Measurements from ENCODE around the gene IL12RB1.

IL12RB1 gene

DNA sequence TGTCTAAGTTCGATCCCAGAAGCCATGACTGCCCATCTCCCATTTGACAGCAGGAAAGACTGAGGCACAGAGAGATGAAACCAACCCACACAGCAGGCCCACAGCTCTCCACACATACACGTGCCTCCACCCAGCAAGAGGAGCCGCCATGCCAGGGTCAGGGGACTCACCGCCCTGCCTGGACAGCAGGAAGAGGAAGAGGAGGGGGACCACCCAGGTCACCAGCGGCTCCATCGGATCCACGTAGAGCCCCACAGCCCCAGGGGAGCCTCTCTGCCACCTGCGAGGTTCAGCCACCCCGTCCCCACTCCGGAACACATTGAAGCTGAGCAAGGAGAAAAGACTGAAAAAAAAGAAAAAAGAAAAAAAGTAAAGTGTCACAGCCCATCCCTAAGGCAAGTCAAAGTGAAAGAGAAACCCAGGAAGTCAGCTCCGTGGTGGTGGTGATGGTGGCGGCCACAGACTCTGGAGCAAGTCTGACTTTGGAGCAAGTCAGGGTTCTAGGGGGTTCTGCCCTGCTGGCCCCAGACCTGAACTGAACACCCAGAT is at the start of gene IL12RB1:
Gene IL12RB1, minus strand, starts transcription at position 345 of the 549 bp plus-strand sequence. Its CDS starts 111 bp downstream, at position 234.
- no peak for DNase-seq (ENCODE audit: low read depth, low spot score)

GRCh38 chr19:18135712-18136584 is 49.2 kb upstream of the IL12RB1 start:
- DNase-seq (ENCODE audit: low read depth, low spot score), result no peak

GRCh38 chr19:18131841-18132596 is 45.3 kb upstream of the IL12RB1 start:
- peak; percentile 33 for DNase-seq (ENCODE audit: low read depth, low spot score)

GRCh38 chr19:18130523-18131242 is 43.9 kb upstream of the IL12RB1 start:
- no peak for DNase-seq (ENCODE audit: low read depth, low spot score)

- no peak for DNase-seq (ENCODE audit: low read depth, low spot score)
Measured at GRCh38 chr19:18128805-18129204, 42.1 kb upstream of the IL12RB1 start.

- no peak for DNase-seq (ENCODE audit: low read depth, low spot score)
Measured at GRCh38 chr19:18128044-18128443, 41.3 kb upstream of the IL12RB1 start.

GRCh38 chr19:18126097-18126496 is 39.4 kb upstream of the IL12RB1 start:
- DNase-seq (ENCODE audit: low read depth, low spot score), result no peak

- no peak for DNase-seq (ENCODE audit: low read depth, low spot score)
Measured at GRCh38 chr19:18123819-18124218, 37.1 kb upstream of the IL12RB1 start.

GRCh38 chr19:18122860-18123795 is 36.4 kb upstream of the IL12RB1 start:
- DNase-seq (ENCODE audit: low read depth, low spot score), result no peak

GRCh38 chr19:18122424-18122823 is 35.7 kb upstream of the IL12RB1 start:
- no peak for DNase-seq (ENCODE audit: low read depth, low spot score)

DNA sequence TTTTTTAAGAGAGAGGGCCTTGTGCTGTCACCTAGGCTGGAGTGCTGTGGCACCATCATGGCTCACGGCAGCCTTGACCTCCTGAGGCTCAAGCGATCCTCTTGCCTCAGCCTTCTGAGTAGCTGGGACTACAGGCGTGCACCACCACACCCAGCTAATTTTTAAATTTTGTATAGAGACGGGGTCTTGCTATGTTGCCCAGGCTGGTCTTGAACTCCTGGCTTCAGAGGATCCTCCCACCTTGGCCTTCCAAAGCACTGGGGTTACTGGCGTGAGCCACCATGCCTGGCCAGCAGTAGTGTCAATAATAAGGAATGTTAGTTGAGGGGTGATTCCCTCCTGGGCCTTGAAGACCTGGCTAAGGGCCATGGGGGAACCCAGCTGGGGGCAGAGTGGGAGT is 34.4 kb upstream of the IL12RB1 start:
- DNase-seq (ENCODE audit: low read depth, low spot score), result no peak

DNA sequence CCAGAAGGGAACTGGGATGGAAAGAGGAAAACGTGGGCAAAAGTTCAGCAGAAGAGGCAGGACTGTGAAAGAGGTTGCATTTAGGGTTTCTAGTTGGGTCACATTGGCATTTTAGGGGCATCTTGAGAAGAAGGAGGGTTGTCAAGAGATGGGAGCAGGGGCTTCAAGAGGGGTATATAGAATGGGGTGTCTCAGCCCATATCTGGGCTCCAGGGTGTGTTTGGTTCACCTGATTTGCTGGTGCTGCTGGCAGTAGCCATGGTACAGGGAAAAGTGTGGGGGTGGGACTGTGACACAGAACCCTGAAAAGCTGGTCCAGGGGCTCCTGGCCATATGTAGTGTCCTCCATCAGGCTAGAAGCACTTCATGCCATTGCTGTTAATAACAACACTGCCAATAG is 33.4 kb upstream of the IL12RB1 start:
- no peak for DNase-seq (ENCODE audit: low read depth, low spot score)

- DNase-seq (ENCODE audit: low read depth, low spot score), result no peak
Measured at GRCh38 chr19:18119717-18120105, 33.0 kb upstream of the IL12RB1 start.

DNA sequence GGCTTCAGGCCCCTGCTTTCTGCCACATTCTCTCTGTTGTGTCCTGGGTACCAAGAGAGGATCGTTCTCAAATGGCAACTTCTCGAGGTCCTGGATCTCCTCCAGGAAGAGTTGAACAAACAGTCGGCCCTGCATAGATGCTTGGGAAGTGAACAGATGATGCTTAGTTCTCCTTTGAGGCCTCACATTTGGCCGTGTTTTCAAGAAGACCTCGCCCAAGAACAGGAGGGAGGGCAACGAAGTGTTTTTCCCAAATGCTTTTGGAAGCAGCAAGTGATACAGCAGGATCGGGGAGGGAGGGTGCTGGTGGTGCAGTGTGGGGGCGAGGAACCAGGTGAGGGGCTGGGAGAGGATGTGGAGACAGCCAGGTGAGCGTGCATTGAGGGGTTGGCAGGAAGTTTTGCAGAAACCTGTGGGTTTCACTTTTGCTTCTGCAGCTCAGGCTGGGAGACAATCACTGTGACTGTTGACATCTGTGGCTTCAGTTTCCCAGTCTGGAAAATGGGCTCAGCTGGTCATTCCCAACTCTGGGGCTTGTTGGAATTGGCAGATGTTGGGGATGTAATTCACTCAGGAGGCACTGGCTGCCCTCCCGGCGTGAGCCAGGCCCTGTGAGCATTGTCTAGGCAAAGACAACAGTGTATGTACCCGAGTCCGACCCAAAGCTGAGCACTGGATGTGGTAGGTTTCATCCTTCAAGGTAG is 32.4 kb upstream of the IL12RB1 start:
- DNase-seq (ENCODE audit: low read depth, low spot score), result no peak

- no peak for DNase-seq (ENCODE audit: low read depth, low spot score)
Measured at GRCh38 chr19:18118420-18119012, 31.8 kb upstream of the IL12RB1 start.

DNA sequence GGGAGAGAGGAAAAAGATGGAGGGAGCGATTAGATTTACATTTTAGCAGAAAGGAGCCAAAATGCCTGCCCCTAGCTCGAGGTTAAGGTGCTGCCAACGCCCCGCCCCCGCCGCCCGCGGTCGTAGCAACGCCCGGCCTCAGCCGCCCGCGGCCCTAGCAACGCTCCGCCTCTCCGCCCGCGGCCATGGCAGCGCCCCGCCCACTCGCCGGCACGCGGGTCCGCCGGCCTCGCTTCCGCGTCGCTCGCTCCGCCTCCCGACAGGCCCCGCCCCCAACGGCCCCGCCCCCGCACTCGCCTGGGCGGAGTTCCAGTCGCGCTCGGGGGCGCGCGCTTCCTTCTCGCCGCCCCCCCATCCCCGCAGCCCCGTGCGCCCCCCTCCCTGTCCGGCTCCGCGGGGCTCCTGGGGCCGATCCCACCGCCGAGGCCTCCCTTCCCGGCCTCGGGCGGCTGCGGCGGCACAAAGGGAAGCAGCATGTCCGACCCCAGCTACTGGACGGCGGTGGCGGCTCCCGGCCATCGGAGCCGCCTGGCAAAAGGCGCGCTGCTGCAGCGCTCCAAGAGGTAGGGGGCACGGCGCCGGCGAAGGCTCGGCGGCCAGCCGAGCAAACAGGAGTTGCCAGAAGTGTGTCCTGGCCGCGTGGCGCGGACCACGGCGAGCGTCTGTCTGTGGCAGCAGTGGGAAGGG is 31.1 kb upstream of the IL12RB1 start:
- DNase-seq (ENCODE audit: low read depth, low spot score), result peak; percentile 84

DNA sequence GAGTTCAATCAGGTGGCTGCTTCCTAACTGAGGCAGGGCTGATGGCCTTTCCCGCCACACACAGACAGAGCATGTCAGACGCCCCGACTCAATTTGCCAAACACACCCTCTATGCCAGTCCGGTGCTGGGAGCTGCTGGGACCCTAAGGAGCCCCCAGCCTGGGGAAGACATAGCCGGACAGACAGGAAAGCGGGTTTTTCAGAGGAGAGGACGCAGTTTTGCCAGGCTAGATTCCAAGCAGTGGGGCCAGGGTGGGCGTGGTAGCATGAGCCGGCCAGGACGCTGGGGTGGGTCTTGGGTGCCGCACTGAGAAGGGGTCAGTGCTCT is 30.6 kb upstream of the IL12RB1 start:
- no peak for DNase-seq (ENCODE audit: low read depth, low spot score)

DNA sequence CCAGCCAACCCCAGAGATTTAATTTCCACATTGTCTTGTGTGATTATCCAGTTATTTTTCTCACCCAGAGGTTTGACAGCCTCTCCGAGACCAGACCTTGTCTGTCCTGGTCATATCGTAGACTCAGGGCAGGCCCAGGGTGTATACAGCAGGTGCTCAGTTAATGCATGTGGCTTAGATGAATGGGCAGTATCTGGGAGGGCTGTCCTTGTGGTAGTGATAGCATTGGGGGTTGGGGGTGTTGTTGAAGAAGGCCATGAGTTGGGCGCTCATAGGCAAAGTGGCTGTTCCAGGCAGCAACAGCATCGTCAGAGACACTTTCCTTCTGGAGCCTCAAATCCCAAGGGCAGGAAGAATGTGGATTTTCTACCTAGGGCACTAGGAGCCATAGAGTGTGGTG is 27.7 kb upstream of the IL12RB1 start:
- no peak for DNase-seq (ENCODE audit: low read depth, low spot score)

DNA sequence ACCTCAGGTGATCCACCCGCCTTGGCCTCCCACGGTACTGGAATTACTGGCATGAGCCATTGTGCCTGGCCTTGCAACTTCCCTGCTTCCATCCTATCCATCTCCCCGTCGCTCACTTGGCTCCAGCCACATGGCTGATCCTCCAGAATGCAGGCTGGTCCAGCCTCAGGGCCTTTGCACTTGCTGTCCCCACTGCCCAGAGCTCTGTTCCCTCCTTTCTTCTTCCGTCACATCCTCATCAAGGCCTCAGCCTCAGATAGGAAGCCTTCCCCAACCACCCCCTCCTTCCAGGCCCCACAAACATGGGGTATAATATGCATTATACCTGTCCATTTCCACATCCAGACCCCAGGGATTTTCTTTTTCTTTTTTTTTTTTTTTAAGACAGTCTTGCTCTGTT is 27.1 kb upstream of the IL12RB1 start:
- DNase-seq (ENCODE audit: low read depth, low spot score), result no peak

Measured in ELF-1 (cell line).